ENCODE results near the gene TRAF5.

TRAF5 gene

GRCh38 chr1:211377539-211378450, 51.2 kb downstream of the TRAF5 start:
- no peak overlapping the region for H3K9ac ChIP-seq (ENCODE audit: low read length)
- no peaks in the 10 kb centered on the region for H3K9me2 ChIP-seq (replicated peaks; ENCODE audit: insufficient read depth, low read length)
- TF ChIP-seq EZH2phosphoT487 (conservative IDR thresholded peaks at IDR 0.05; ENCODE audit: low read length) (no peak), CTCF (IDR thresholded peaks at IDR 0.05; ENCODE audit: insufficient read depth, low read length, poor library complexity, severe bottlenecking) (no peak)
- H3F3A ChIP-seq (ENCODE audit: insufficient read depth) = peaks cover 19% of the 10 kb centered on the region; the same call in 1 of the 2 replicates
- H3K79me2 ChIP-seq (ENCODE audit: insufficient read depth, low read length) = no peaks in the 10 kb centered on the region
- H3K27ac ChIP-seq (ENCODE audit: low read depth, low read length) = no peak overlapping the region
- H3K4me2 ChIP-seq (ENCODE audit: low read depth, low read length, poor library complexity, severe bottlenecking) = no peak overlapping the region
- H3K27me3 ChIP-seq (ENCODE audit: low read length) = no peaks in the 10 kb centered on the region
- H3K9me3 ChIP-seq (ENCODE audit: insufficient read depth, low read length) = no peaks in the 10 kb centered on the region
- no peak overlapping the region for H2AFZ ChIP-seq (ENCODE audit: low read depth, low read length, severe bottlenecking)
- H3K36me3 ChIP-seq (ENCODE audit: low read length) = no peaks in the 10 kb centered on the region
- no peak overlapping the region for H3K4me3 ChIP-seq (ENCODE audit: insufficient read depth, low read length, poor library complexity, severe bottlenecking)
- no peaks in the 10 kb centered on the region for H4K20me1 ChIP-seq (ENCODE audit: low read depth, low read length)

- Histone ChIP-seq H3K4me2 (ENCODE audit: low read depth, low read length, poor library complexity, severe bottlenecking) (no peak overlapping the region), H3F3A (ENCODE audit: insufficient read depth) (peaks cover 19% of the 10 kb centered on the region; the same call in 1 of the 2 replicates), H3K36me3 (ENCODE audit: low read length) (no peaks in the 10 kb centered on the region), H3K27me3 (ENCODE audit: low read length) (no peaks in the 10 kb centered on the region), H3K27ac (ENCODE audit: low read depth, low read length) (no peak overlapping the region), H3K79me2 (ENCODE audit: insufficient read depth, low read length) (no peaks in the 10 kb centered on the region), H3K9me3 (ENCODE audit: insufficient read depth, low read length) (no peaks in the 10 kb centered on the region), H3K4me3 (ENCODE audit: insufficient read depth, low read length, poor library complexity, severe bottlenecking) (no peak overlapping the region), H3K9me2 (replicated peaks; ENCODE audit: insufficient read depth, low read length) (no peaks in the 10 kb centered on the region), H2AFZ (ENCODE audit: low read depth, low read length, severe bottlenecking) (no peak overlapping the region), H4K20me1 (ENCODE audit: low read depth, low read length) (no peaks in the 10 kb centered on the region), H3K9ac (ENCODE audit: low read length) (no peak overlapping the region)
- no peak for TF ChIP-seq CTCF (IDR thresholded peaks at IDR 0.05; ENCODE audit: insufficient read depth, low read length, poor library complexity, severe bottlenecking)
- no peak for TF ChIP-seq EZH2phosphoT487 (conservative IDR thresholded peaks at IDR 0.05; ENCODE audit: low read length)
Observed at GRCh38 chr1:211378844-211379243, 52.2 kb downstream of the TRAF5 start.

- H3K27ac ChIP-seq (ENCODE audit: low read depth, low read length) = no peak overlapping the region
- peaks cover 19% of the 10 kb centered on the region; the same call in 1 of the 2 replicates for H3F3A ChIP-seq (ENCODE audit: insufficient read depth)
- no peaks in the 10 kb centered on the region for H3K36me3 ChIP-seq (ENCODE audit: low read length)
- no peaks in the 10 kb centered on the region for H3K9me2 ChIP-seq (replicated peaks; ENCODE audit: insufficient read depth, low read length)
- no peaks in the 10 kb centered on the region for H3K9me3 ChIP-seq (ENCODE audit: insufficient read depth, low read length)
- H3K9ac ChIP-seq (ENCODE audit: low read length) = no peak overlapping the region
- TF ChIP-seq EZH2phosphoT487 (conservative IDR thresholded peaks at IDR 0.05; ENCODE audit: low read length) = no peak
- TF ChIP-seq CTCF (IDR thresholded peaks at IDR 0.05; ENCODE audit: insufficient read depth, low read length, poor library complexity, severe bottlenecking) = no peak
- no peak overlapping the region for H2AFZ ChIP-seq (ENCODE audit: low read depth, low read length, severe bottlenecking)
- no peaks in the 10 kb centered on the region for H3K79me2 ChIP-seq (ENCODE audit: insufficient read depth, low read length)
- no peak overlapping the region for H3K4me2 ChIP-seq (ENCODE audit: low read depth, low read length, poor library complexity, severe bottlenecking)
- no peak overlapping the region for H3K4me3 ChIP-seq (ENCODE audit: insufficient read depth, low read length, poor library complexity, severe bottlenecking)
- H4K20me1 ChIP-seq (ENCODE audit: low read depth, low read length) = no peaks in the 10 kb centered on the region
- no peaks in the 10 kb centered on the region for H3K27me3 ChIP-seq (ENCODE audit: low read length)
Observed at GRCh38 chr1:211379446-211379845, 52.8 kb downstream of the TRAF5 start.
